CD4-positive, alpha-beta T cell treated with Interleukin-6 at 100 ng/mL for 8 hours (primary cell): ENCODE results near the gene OTOL1.
"Not testable (repeated sequence)": the region's sequence is repeated elsewhere in the genome, so short reads cannot be mapped to it uniquely, and the experiment has no call there.

Experiments used
- DNase-seq: peaks from one replicate; pipeline ENCODE4 v3.0.0-alpha.2; 2020; ENCODE audit warnings: mixed read lengths, low spot score

The OTOL1 gene

GRCh38 chr3:161496508-161496907 lies at the start of gene OTOL1:
TSS of gene OTOL1 (plus strand) at chr3:161496808. CDS start at chr3:161496808, 0 bp downstream.
- no peak for DNase-seq

- DNase-seq: no peak
Observed at GRCh38 chr3:161449785-161450184, 46.8 kb upstream of the OTOL1 start.

GRCh38 chr3:161452179-161452578 lies 44.4 kb upstream of the OTOL1 start:
- no peak for DNase-seq

DNA sequence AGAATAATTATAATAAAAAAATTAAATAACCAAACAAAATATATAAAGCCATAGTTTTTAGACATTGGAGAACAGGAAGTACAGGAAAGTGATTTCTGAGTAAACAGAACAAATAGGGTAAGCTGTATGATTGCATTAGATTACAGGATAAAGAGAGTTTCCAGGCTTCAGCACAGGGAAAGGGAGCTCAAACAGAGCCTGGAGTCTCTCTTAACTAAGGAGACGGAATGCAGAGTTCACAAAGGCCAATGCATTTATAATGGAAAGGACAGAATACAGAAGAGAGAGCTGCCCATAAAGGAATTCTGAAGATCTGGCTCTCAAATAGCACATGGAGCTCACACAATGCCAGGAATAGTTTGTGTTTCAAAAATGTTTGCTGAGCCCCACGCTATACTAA lies 42.0 kb upstream of the OTOL1 start:
- no peak for DNase-seq

- no peak for DNase-seq
Observed at GRCh38 chr3:161455962-161456361, 40.6 kb upstream of the OTOL1 start.

GRCh38 chr3:161462138-161462537 lies 34.5 kb upstream of the OTOL1 start:
- DNase-seq: no peak

GRCh38 chr3:161471211-161471610 lies 25.4 kb upstream of the OTOL1 start:
- no peak for DNase-seq

DNA sequence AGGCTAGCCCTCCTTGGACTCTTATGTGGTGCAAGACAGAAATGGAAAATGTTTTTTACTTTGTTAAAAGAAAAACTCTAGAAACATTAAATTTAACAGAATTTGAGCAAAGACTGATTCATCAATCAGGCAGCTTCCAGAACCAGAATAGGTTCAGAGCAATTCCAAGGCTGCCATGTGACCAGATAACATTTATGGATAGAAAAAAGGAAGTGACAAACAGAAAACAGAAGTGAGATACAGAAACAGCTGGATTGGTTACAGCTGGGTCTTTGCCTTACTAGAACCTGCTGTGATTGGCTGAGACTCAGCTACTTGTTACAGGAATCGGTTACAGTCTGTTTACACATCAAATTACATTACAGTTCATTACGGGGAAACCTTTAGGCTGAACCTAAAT lies 22.5 kb upstream of the OTOL1 start:
- DNase-seq: no peak

DNA sequence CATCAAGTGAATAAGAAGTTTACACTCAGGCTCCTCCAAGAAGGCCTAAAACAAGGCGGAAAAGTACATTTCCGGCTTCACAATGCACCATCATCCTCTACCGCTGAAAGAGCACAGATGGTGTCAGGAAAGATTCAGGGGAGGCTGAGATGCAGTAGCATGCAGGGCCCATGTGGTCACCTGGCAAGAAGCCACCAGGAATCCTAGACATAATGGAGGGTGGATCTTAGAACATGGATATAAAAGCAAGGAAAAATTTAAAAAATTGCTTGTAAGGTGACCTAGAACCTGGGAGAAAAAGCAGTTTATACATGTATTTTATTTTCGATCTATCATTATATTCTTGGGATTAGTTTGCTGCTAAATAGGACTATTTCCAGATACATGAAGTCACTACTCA lies 21.9 kb upstream of the OTOL1 start:
- no peak for DNase-seq

GRCh38 chr3:161475206-161475605 lies 21.4 kb upstream of the OTOL1 start:
- DNase-seq: no peak

DNA sequence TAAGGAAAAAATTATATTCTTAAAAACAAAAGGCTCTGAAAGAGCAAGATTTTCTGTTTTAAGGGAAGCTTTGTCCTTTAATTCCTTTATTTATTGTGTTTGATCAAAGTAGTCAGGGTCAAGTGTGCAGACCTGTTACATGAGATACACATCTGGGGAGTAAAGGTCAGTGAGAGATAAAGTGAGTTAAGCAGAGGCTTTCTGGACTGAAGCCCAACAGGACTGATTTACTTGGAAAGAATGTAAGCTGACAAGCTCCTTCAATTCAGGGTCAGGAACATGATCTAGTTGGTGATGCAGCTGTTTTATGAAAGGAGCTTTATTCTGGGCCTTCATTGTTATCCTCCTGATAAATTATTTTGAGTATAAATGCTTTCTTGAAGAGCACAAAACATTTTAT lies 20.7 kb upstream of the OTOL1 start:
- DNase-seq: no peak

- no peak for DNase-seq
Observed at GRCh38 chr3:161484226-161484625, 12.4 kb upstream of the OTOL1 start.

DNA sequence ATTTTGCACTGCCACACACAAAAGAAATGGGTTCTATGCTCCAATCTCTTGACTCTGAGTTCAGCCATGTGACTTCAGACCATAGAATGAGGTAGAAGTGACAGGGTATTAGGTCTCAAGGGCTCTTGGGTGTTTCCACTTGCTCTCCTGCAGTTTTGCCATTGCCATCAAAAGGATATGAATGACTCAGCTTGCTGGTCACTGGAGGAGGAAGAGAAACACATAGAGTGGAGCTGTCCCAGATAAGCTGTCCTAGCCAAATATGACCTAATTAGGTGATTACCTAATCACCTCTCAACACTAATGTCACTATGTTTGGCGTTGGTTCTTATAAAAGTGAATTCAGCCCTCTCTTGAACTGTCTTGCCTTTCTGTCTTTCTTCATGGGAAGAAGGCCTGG lies 8.3 kb upstream of the OTOL1 start:
- not testable (repeated sequence) for DNase-seq

- no peak for DNase-seq
Observed at GRCh38 chr3:161489395-161489794, 7.2 kb upstream of the OTOL1 start.

DNA sequence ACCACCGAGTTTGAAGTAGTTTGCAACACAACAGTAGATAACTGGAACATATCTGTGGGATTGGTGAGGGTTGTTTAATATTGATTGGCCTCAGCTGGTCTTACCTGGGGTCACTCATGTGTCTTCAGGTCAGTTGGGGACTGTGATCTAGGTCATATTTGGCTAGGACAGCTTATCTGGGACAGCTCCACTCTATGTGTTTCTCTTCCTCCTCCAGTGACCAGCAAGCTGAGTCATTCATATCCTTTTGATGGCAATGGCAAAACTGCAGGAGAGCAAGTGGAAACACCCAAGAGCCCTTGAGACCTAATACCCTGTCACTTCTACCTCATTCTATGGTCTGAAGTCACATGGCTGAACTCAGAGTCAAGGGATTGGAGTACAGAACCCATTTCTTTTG lies 5.8 kb upstream of the OTOL1 start:
- not testable (repeated sequence) for DNase-seq

- no peak for DNase-seq
Observed at GRCh38 chr3:161498259-161498921, 1.8 kb downstream of the OTOL1 start.

DNA sequence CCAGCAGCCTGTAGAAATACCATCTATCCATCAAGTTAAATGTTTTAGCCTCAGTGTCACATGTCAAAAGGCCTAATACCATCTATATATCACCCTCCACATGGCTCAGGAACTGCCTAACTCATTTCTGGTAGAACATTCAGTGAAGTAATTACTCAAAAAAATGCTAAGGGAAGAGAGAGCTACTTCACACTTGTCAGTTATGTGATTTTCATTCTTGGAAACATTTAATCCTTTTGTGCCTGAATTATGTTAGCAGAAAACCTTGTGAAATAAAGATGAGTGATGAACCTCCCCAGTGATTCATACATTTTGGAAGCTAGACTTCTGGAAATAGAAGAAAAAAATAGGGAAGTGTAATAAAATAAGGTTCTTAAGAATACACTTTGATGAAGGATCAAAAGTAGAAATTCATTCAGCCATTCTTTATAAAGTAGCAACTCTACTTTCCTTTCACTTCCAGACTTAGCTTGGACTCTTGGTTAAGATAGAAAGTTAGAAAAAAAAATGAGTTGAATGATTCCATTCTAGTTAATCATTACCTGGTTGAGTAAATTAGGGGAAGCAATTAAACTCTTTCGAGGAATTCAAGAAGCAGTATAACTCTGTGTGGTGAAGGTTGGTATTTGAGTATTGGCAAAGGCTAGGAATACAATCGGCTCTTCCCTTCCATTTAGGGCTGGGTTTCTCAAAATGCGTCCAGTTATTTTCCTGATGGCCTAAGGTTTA lies 3.6 kb downstream of the OTOL1 start:
- no peak for DNase-seq

GRCh38 chr3:161503271-161503670 lies 6.7 kb downstream of the OTOL1 start:
- no peak for DNase-seq

GRCh38 chr3:161508852-161509477 lies 12.4 kb downstream of the OTOL1 start:
- DNase-seq: no peak

GRCh38 chr3:161510510-161511260 lies 14.1 kb downstream of the OTOL1 start:
- DNase-seq: no peak

DNA sequence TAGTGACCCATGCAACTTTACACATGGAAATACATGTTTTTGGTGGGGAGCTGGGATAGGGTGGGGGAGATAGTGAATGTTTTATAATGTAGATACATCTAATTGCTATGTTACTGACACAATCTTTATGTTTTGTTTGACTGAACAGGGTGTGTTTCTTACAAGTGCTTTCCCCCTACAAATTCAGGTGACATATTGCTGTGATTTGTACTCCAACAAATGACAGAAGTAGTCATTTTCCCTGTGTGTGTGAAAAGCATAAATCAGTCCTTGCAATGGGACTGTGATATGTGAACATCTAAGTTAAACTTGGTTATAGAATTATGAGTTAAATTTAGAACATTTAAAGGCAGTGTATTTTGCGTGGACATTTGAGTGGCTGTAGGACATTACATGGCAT lies 27.3 kb downstream of the OTOL1 start:
- no peak for DNase-seq

DNA sequence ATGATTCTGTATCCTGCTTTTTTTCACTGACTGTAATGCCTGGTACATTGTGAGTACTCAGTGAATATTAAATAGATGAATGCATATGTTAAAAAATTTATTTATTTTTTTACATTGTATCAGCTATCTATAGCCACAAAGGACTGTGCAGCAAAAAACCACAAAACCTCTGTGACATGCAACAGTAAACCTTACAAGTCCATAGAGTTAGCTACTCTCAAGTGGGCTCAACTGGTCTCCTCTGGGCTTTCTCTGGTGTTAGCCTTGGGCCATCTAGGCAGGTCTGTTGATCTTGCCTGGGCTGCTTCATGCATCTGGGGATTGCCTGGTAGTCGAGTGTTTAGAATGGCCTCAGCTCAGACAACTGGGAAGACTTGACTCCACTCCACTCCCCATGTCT lies 35.3 kb downstream of the OTOL1 start:
- DNase-seq: no peak

GRCh38 chr3:161540594-161540993 lies 44.0 kb downstream of the OTOL1 start:
- no peak for DNase-seq
